A549 (cell line): Measurements from ENCODE around the gene ANO9. TPM values are rescaled to one million over a fixed set of nuclear protein-coding genes. Genes with fewer than 3 reads are reported as not detected.

Source experiments
- ATAC-seq, 2 experiments: fragments of 200-7000 bp in 1 of 2; fragments of >200 bp in 1 of 2; cut with Nextera tagmentation in 1 of 2; cut with Tn5 transposase in 1 of 2; 3 replicates each; pipeline versions ENCODE4 v1.8.0 to v1.9.1; 2018 to 2020; ENCODE audit warnings: mild to moderate bottlenecking in 1 of 2, moderate library complexity in 1 of 2
- CTCF ChIA-PET: fragments of 300-600 bp; sonication (Branson Sonifier 250); formaldehyde crosslinking; extraction: SDS; loops from one replicate; lab custom pipeline; 2021; ENCODE audit warnings: antibody characterized with exemption, inconsistent platforms; lab: Yijun Ruan, JAX
- POLR2A ChIA-PET: fragments of 350-600 bp; formaldehyde crosslinking; extraction: SDS; loops from one replicate; lab custom pipeline; 2021; ENCODE audit warnings: antibody characterized with exemption, inconsistent platforms; lab: Yijun Ruan, JAX
- DNase-seq, 2 experiments: peaks; one replicate each; pipeline versions ENCODE4 v3.0.0 to v3.0.0-alpha.2; 2011 to 2016; ENCODE audit warnings: low read depth in 1 of 2, low spot score in 1 of 2
- FAIRE-seq: peaks from 2 replicates; lab custom pipeline; 2011; peaks lifted over from hg19 to GRCh38; lab: Jason Lieb, UNC
- H3K27ac ChIP-seq, 2 experiments: fragments of >200 bp; sonication (Bioruptor Twin); formaldehyde crosslinking; 3 replicates each; pipeline ENCODE4 v1.5.1; 2016 to 2017
- H3K4me1 ChIP-seq: fragments of >200 bp; sonication (Bioruptor Twin); formaldehyde crosslinking; 3 replicates; pipeline ENCODE4 v1.6.1; 2016
- H3K4me2 ChIP-seq: fragments of >200 bp; sonication (Bioruptor Twin); formaldehyde crosslinking; 3 replicates; pipeline ENCODE4 v1.6.1; 2016
- H3K4me3 ChIP-seq: fragments of >200 bp; sonication (Bioruptor Twin); formaldehyde crosslinking; 3 replicates; pipeline ENCODE4 v1.5.1; 2016
- H3K9me3 ChIP-seq: fragments of >200 bp; sonication (Bioruptor Twin); formaldehyde crosslinking; 3 replicates; pipeline ENCODE4 v1.6.1; 2016
- CBX2 ChIP-seq: fragments of 200-600 bp; sonication (generic); IDR thresholded peaks from 2 replicates; pipeline ENCODE4 v1.6.1; 2016; ENCODE audit warnings: low read depth, mild to moderate bottlenecking, borderline replicate concordance
- CHD2 ChIP-seq: fragments of 150-350 bp; IDR thresholded peaks from 2 replicates; pipeline ENCODE4 v1.6.1; 2014; ENCODE audit warnings: low read length; ENCODE audit not compliant: partially characterized antibody
- CHD4 ChIP-seq: fragments of 200-600 bp; sonication (generic); IDR thresholded peaks from 2 replicates; pipeline ENCODE4 v1.6.1; 2016; ENCODE audit warnings: antibody characterized with exemption, mild to moderate bottlenecking, borderline replicate concordance
- EHF ChIP-seq: fragments of 250-450 bp; sonication (Bioruptor Pico); IDR thresholded peaks from 2 replicates; pipeline ENCODE4 v1.5.0; 2020; ENCODE audit warnings: mild to moderate bottlenecking
- FOSB ChIP-seq: fragments of 250-450 bp; sonication (Bioruptor Pico); IDR thresholded peaks from 2 replicates; pipeline ENCODE4 v1.5.0; 2020; ENCODE audit warnings: mild to moderate bottlenecking, moderate library complexity
- FOSL2 ChIP-seq, 2 experiments: fragments of 450-650 bp in 1 of 2; fragments of >200 bp in 1 of 2; sonication (Bioruptor Twin) in 1 of 2; formaldehyde crosslinking; IDR thresholded peaks; 2 replicates each; pipeline versions ENCODE4 v1.5.0 to v1.6.1; 2016 to 2020; ENCODE audit warnings: mild to moderate bottlenecking in 1 of 2, moderate library complexity in 1 of 2
- FOXS1 ChIP-seq: fragments of 250-450 bp; sonication (Bioruptor Pico); IDR thresholded peaks from 2 replicates; pipeline ENCODE4 v1.5.0; 2020; ENCODE audit warnings: mild to moderate bottlenecking, moderate library complexity
- GATA3 ChIP-seq: IDR thresholded peaks from 2 replicates; pipeline ENCODE4 v1.6.1; 2012; ENCODE audit warnings: borderline replicate concordance
- HDAC2 ChIP-seq: fragments of 200-600 bp; sonication (generic); IDR thresholded peaks from 2 replicates; pipeline ENCODE4 v1.6.1; 2016
- HEYL ChIP-seq: fragments of 250-450 bp; sonication (Bioruptor Pico); IDR thresholded peaks from 2 replicates; pipeline ENCODE4 v1.8.0; 2021; ENCODE audit warnings: mild to moderate bottlenecking, moderate library complexity
- HOXA7 ChIP-seq: fragments of 250-450 bp; sonication (Bioruptor Pico); IDR thresholded peaks from 2 replicates; pipeline ENCODE4 v1.5.0; 2020; ENCODE audit warnings: mild to moderate bottlenecking, moderate library complexity
- MAFK ChIP-seq: fragments of 450-650 bp; IDR thresholded peaks from 2 replicates; pipeline ENCODE4 v1.6.1; 2014; ENCODE audit not compliant: partially characterized antibody
- NFE2L2 ChIP-seq: fragments of 150-350 bp; conservative IDR thresholded peaks from 2 replicates; pipeline ENCODE4 v1.6.1; 2014; ENCODE audit warnings: low read length
- NPAS2 ChIP-seq: fragments of 250-450 bp; sonication (Bioruptor Pico); IDR thresholded peaks from 2 replicates; pipeline ENCODE4 v1.8.0; 2022; ENCODE audit warnings: mild to moderate bottlenecking, moderate library complexity, borderline replicate concordance
- PHF8 ChIP-seq: fragments of 200-600 bp; sonication (generic); IDR thresholded peaks from 2 replicates; pipeline ENCODE4 v1.6.1; 2016; ENCODE audit warnings: low read depth, mild to moderate bottlenecking, antibody characterized with exemption, moderate library complexity, borderline replicate concordance
- RAD21 ChIP-seq, 2 experiments: fragments of >200 bp in 1 of 2; sonication (Bioruptor Twin) in 1 of 2; formaldehyde crosslinking in 1 of 2; IDR thresholded peaks in 1 of 2; conservative IDR thresholded peaks in 1 of 2; 2 replicates in 1 of 2; 3 replicates in 1 of 2; pipeline ENCODE4 v1.6.1; 2012 to 2018; ENCODE audit warnings: inconsistent platforms in 1 of 2
- RARB ChIP-seq: fragments of 250-450 bp; sonication (Bioruptor Pico); IDR thresholded peaks from 2 replicates; pipeline ENCODE4 v1.8.0; 2021; ENCODE audit warnings: mild to moderate bottlenecking, moderate library complexity
- TFCP2L1 ChIP-seq: fragments of 250-450 bp; sonication (Bioruptor Pico); IDR thresholded peaks from 2 replicates; pipeline ENCODE4 v1.5.0; 2021; ENCODE audit warnings: mild to moderate bottlenecking
- ZC3H11A ChIP-seq: fragments of 450-650 bp; IDR thresholded peaks from 2 replicates; pipeline ENCODE4 v1.6.1; 2014; ENCODE audit warnings: antibody characterized with exemption, mild to moderate bottlenecking
- WGBS: methylation state at CpG from one replicate; pipeline ENCODE4 v1.1.6; 2017; ENCODE audit errors: missing lambda C conversion rate; 5-methylcytosine and 5-hydroxymethylcytosine counted together
- polyA plus RNA-seq, 4 experiments: library from polyadenylated mRNA; depleted of rRNA in 3 of 4; stranded (reverse); fragments of >200 nt; fragmentation: RNase III in 1 of 4; extraction: RNeasy Plus Mini Kit Qiagen cat#74134 plus additional on column Dnase treatment in 1 of 4; gene quantifications; 2 replicates in 3 of 4; 3 replicates in 1 of 4; pipeline ENCODE4 v1.2.3, GENCODE V29; 2011 to 2017
- TF ChIP-seq, protein P1 (sequence below): fragments of >200 bp; sonication (Bioruptor Twin); formaldehyde crosslinking; IDR thresholded peaks from 2 replicates; pipeline ENCODE4 v1.6.1; 2016
- TF ChIP-seq, protein P2 (sequence below): IDR thresholded peaks from 2 replicates; pipeline ENCODE4 v1.6.1; 2012
- TF ChIP-seq, protein P3 (sequence below): fragments of 150-350 bp; IDR thresholded peaks from 2 replicates; pipeline ENCODE4 v1.6.1; 2014; ENCODE audit warnings: low read depth, mild to moderate bottlenecking, low read length
- TF ChIP-seq, protein P4 (sequence below): IDR thresholded peaks from 2 replicates; pipeline ENCODE4 v1.6.1; 2012; ENCODE audit warnings: low read depth, borderline replicate concordance
- TF ChIP-seq, protein P5 (sequence below): IDR thresholded peaks from 2 replicates; pipeline ENCODE4 v1.6.1; 2012
- TF ChIP-seq, protein P6 (sequence below): fragments of 250-450 bp; sonication (Bioruptor Pico); IDR thresholded peaks from 2 replicates; pipeline ENCODE4 v1.5.0; 2021; ENCODE audit warnings: mild to moderate bottlenecking, moderate library complexity, borderline replicate concordance

ANO9 gene
- polyA plus RNA-seq, 2 of the 4 experiments (the other 2 are of a cell fraction), result 0.50 to 0.66 TPM

DNA sequence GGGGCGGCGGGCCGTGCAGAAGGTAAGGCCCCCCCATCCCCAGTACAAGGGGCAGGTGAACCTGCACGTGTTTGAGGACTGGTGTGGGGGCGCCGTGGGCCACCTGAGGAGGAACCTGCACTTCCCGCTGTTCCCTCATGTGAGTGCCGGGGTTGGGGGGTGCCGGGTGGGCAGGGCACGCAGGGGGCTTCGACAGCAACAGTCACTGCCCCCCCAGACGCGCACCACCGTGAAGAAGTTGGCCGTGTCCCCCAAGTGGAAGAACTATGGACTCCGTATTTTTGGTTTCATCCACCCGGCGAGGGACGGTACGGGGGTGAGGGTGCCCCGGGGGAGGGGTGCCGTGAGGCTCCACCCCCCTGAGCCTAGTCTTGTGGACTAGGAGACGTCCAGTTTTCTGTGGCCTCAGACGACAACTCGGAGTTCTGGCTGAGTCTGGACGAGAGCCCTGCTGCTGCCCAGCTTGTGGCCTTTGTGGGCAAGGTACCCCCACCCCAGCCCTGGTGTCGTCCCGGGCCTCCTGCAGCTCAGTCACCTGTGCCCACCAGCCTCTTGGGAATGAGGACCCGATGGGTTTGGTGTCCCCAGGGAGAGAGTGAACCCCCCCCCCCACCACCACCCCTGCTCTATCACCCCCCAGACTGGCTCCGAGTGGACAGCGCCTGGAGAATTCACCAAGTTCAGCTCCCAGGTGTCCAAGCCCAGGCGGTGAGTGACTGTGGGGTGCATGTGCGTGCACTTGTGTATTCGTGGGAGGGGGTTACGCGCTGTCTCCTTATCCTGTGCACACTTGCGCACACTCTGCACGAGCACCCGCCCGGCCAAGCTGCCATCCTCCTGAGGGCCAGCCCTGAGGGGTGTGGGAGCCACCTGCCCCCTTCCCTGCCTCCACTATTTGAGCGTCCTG is 68.7 kb downstream of the ANO9 start:
- POLR2A ChIA-PET, result no interaction called here
- DNase-seq, result no peak
- Histone ChIP-seq H3K4me1 (peaks cover 14% of the 10 kb centered on the region; the same call in 2 of the 3 replicates), H3K4me2 (no peak overlapping the region), H3K9me3 (no peaks in the 10 kb centered on the region), H3K4me3 (no peak overlapping the region), H3K27ac (no peak overlapping the region)
- no peak for FAIRE-seq
- ATAC-seq, result no peak
- TF ChIP-seq, protein P1, sequence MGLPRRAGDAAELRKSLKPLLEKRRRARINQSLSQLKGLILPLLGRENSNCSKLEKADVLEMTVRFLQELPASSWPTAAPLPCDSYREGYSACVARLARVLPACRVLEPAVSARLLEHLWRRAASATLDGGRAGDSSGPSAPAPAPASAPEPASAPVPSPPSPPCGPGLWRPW, result no peak
- TF ChIP-seq NFE2L2, result no peak
- no peak for TF ChIP-seq HOXA7 (CRISPR knock-in tag)
- TF ChIP-seq GATA3, result no peak
- no peak for TF ChIP-seq CBX2
- WGBS, result 93% methylated on average over 37 of the region's 41 CpGs
- CTCF ChIA-PET, result interaction anchor here (0.7 to 2.9 kb wide), 2 partner anchors 11 to 14 kb away, joined by 3 to 10 read pairs; no protein-coding TSS in a partner anchor

DNA sequence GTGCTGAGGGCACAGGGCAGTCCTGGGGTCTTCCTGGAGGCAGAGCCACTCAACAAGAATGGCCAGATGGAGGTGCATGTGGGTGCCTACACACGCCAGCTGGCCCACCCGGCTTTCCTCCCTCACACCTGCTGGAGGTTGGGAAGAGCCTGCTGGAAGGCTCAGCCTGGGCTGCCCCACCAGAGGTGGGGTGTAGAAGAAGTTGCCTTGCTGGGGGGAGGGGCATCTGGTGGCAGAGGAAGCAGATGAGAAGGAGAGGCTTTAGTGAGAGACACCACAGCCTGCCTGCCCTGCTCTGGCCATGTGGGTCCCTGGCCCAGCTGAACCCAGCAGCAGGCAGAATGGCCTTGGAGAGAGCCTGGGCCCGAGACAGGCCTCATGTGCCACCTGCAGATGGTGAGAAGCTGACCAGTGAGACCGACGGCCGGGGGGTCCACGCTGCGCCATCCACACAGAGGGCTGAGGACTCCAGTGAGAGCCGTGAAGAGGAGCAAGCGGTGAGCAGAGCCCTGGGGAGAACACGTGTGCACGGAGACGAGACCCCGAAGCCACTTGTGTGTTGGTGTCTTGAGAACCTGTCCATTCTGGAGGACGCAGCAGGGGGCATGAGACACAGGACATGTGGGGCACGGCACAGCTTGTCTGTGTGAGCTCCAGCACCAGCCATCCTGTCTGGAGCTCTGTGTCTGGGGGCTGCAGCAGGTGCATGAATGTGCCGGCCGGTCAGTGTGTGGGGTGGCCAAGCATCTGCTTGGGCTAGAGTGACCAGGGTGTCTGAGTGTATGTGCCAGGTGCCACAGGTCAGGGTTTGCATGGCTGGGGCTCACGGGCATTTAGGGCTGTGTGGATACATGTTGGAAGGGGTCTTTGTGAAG is 69.9 kb downstream of the ANO9 start:
- Histone ChIP-seq H3K27ac (no peak overlapping the region), H3K4me1 (peaks cover 16% of the 10 kb centered on the region; the same call in 2 of the 3 replicates), H3K9me3 (no peaks in the 10 kb centered on the region), H3K4me3 (no peak overlapping the region), H3K4me2 (no peak overlapping the region)
- ATAC-seq (peak in 1 of 2 experiments; percentile 4; a peak in 2 of 6 replicates), FAIRE-seq (no peak), DNase-seq (no peak)
- ChIA-PET POLR2A (interaction anchor here (0.9 kb wide), 1 partner anchor 165 kb away, joined by 3 read pairs; the partner anchor contains the start of genes BET1L and RIC8A), CTCF (interaction anchor here (1.3 to 2.9 kb wide), 3 partner anchors 10 to 147 kb away, joined by 3 to 10 read pairs (median 8); no protein-coding TSS in a partner anchor)
- TF ChIP-seq FOXS1 (CRISPR knock-in tag) (no peak), MAFK (no peak), TFCP2L1 (CRISPR knock-in tag) (no peak), RARB (CRISPR knock-in tag) (no peak), CHD4 (no peak), FOSL2 (IDR thresholded peaks at IDR 0.05) (no peak), FOSL2 (CRISPR knock-in tag; IDR thresholded peaks at IDR 0.05) (no peak), NPAS2 (no peak), ZC3H11A (no peak), HDAC2 (no peak), HEYL (CRISPR knock-in tag) (no peak), NFE2L2 (no peak), CHD2 (no peak)
- WGBS, result 88% methylated on average over 19 of the region's 19 CpGs

DNA sequence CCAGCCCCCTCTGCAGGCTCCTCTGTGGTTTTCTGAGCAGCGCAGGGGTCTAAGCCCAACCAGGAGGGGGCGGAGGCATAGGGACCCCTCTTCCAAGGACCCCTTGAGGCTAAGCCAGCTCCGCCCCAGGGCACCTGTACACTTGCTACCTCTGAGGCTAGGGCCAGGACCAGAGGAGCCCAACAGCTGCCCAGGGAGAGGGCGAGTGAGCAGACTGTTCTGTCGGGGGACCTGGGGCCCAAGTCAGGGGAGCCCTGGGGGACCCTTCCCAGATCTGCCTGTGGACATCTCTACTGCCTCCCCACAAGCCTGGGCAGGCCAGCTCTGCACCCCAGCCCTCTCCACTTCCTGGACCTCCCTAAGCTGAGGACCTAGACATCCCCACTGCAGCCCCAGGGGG is 70.8 kb downstream of the ANO9 start:
- H3K4me1 ChIP-seq, result peaks cover 16% of the 10 kb centered on the region; the same call in 2 of the 3 replicates
- WGBS, result 100% methylated on average over 3 of the region's 5 CpGs
- peak in 1 of 2 experiments; percentile 3; a peak in 1 of 6 replicates for ATAC-seq
- no peak overlapping the region for H3K4me2 ChIP-seq
- ChIA-PET POLR2A (interaction anchor here (0.9 kb wide), 1 partner anchor 164 kb away, joined by 3 read pairs; the partner anchor contains the start of genes BET1L and RIC8A), CTCF (interaction anchor here (1.3 to 2.9 kb wide), 3 partner anchors 9 to 148 kb away, joined by 3 to 10 read pairs (median 8); no protein-coding TSS in a partner anchor)
- no peak for DNase-seq
- no peaks in the 10 kb centered on the region for H3K9me3 ChIP-seq
- FAIRE-seq, result no peak
- H3K27ac ChIP-seq, result no peak overlapping the region
- H3K4me3 ChIP-seq, result no peak overlapping the region
- no peak for TF ChIP-seq FOSB (CRISPR knock-in tag)
- TF ChIP-seq, protein P2, sequence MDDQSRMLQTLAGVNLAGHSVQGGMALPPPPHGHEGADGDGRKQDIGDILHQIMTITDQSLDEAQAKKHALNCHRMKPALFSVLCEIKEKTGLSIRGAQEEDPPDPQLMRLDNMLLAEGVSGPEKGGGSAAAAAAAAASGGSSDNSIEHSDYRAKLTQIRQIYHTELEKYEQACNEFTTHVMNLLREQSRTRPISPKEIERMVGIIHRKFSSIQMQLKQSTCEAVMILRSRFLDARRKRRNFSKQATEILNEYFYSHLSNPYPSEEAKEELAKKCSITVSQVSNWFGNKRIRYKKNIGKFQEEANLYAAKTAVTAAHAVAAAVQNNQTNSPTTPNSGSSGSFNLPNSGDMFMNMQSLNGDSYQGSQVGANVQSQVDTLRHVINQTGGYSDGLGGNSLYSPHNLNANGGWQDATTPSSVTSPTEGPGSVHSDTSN, result no peak
- TF ChIP-seq, protein P3, sequence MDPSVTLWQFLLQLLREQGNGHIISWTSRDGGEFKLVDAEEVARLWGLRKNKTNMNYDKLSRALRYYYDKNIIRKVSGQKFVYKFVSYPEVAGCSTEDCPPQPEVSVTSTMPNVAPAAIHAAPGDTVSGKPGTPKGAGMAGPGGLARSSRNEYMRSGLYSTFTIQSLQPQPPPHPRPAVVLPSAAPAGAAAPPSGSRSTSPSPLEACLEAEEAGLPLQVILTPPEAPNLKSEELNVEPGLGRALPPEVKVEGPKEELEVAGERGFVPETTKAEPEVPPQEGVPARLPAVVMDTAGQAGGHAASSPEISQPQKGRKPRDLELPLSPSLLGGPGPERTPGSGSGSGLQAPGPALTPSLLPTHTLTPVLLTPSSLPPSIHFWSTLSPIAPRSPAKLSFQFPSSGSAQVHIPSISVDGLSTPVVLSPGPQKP, result no peak
- TF ChIP-seq, protein P4, sequence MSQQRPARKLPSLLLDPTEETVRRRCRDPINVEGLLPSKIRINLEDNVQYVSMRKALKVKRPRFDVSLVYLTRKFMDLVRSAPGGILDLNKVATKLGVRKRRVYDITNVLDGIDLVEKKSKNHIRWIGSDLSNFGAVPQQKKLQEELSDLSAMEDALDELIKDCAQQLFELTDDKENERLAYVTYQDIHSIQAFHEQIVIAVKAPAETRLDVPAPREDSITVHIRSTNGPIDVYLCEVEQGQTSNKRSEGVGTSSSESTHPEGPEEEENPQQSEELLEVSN, result no peak
- no peak for TF ChIP-seq EHF (CRISPR knock-in tag)
- no peak for TF ChIP-seq PHF8
- TF ChIP-seq, protein P5, sequence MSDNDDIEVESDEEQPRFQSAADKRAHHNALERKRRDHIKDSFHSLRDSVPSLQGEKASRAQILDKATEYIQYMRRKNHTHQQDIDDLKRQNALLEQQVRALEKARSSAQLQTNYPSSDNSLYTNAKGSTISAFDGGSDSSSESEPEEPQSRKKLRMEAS, result no peak
- TF ChIP-seq, protein P6, sequence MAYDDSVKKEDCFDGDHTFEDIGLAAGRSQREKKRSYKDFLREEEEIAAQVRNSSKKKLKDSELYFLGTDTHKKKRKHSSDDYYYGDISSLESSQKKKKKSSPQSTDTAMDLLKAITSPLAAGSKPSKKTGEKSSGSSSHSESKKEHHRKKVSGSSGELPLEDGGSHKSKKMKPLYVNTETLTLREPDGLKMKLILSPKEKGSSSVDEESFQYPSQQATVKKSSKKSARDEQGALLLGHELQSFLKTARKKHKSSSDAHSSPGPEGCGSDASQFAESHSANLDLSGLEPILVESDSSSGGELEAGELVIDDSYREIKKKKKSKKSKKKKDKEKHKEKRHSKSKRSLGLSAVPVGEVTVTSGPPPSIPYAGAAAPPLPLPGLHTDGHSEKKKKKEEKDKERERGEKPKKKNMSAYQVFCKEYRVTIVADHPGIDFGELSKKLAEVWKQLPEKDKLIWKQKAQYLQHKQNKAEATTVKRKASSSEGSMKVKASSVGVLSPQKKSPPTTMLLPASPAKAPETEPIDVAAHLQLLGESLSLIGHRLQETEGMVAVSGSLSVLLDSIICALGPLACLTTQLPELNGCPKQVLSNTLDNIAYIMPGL (CRISPR knock-in tag), result no peak
- no peak for TF ChIP-seq RAD21 (conservative IDR thresholded peaks at IDR 0.05 in 1 of 2, IDR thresholded peaks at IDR 0.05 in 1 of 2)
